ACC112 (cell line): ENCODE measurements around the gene KCNN1.

Experiments
- H2AFZ ChIP-seq: fragments of 200-600 bp; sonication (generic); one replicate; pipeline ENCODE4 v1.6.0; 2017; ENCODE audit warnings: antibody characterized with exemption, low read length; ENCODE audit not compliant: unreplicated experiment
- H3K27ac ChIP-seq: fragments of 200-600 bp; sonication (generic); 2 replicates; pipeline ENCODE4 v1.5.1; 2014; ENCODE audit warnings: low read depth, mild to moderate bottlenecking, antibody characterized with exemption, low read length, moderate library complexity
- H3K27me3 ChIP-seq: fragments of 200-600 bp; sonication (generic); 2 replicates; pipeline ENCODE4 v1.6.1; 2014; ENCODE audit warnings: mild to moderate bottlenecking, antibody characterized with exemption, low read length, moderate library complexity, mixed read lengths; ENCODE audit not compliant: insufficient read depth
- H3K36me3 ChIP-seq: fragments of 200-600 bp; sonication (generic); 2 replicates; pipeline ENCODE4 v1.6.1; 2016; ENCODE audit warnings: mild to moderate bottlenecking, antibody characterized with exemption, low read length, moderate library complexity, mixed read lengths; ENCODE audit not compliant: insufficient read depth
- H3K4me1 ChIP-seq: fragments of 200-600 bp; sonication (generic); one replicate; pipeline ENCODE4 v1.6.1; 2016; ENCODE audit warnings: low read length, mixed read lengths; ENCODE audit not compliant: insufficient read depth, unreplicated experiment, control insufficient read depth
- H3K4me3 ChIP-seq: fragments of 200-600 bp; sonication (generic); 2 replicates; pipeline ENCODE4 v1.5.1; 2014; ENCODE audit warnings: mild to moderate bottlenecking, low read depth, low read length
- H3K79me2 ChIP-seq: fragments of 200-600 bp; sonication (generic); one replicate; pipeline ENCODE4 v1.6.0; 2016; ENCODE audit warnings: low read length; ENCODE audit not compliant: control insufficient read depth, unreplicated experiment, insufficient read depth

KCNN1 gene

GRCh38 chr19:17993076-17993813 is 26.3 kb downstream of the KCNN1 start:
- Histone ChIP-seq H3K79me2 (no peaks in the 10 kb centered on the region), H3K27ac (no peak overlapping the region), H3K27me3 (no peaks in the 10 kb centered on the region), H3K36me3 (no peaks in the 10 kb centered on the region), H2AFZ (no peak overlapping the region), H3K4me1 (peaks cover 7% of the 10 kb centered on the region), H3K4me3 (no peak overlapping the region)

GRCh38 chr19:17996826-17997316 is 30.0 kb downstream of the KCNN1 start:
- peak overlapping the region; percentile 37; the same call in 1 of the 2 replicates for H3K27ac ChIP-seq
- no peaks in the 10 kb centered on the region for H3K36me3 ChIP-seq
- peaks cover 7% of the 10 kb centered on the region for H3K79me2 ChIP-seq
- peak overlapping the region; percentile 49 for H3K4me3 ChIP-seq
- no peaks in the 10 kb centered on the region for H3K27me3 ChIP-seq
- peaks cover 11% of the 10 kb centered on the region for H3K4me1 ChIP-seq
- no peak overlapping the region for H2AFZ ChIP-seq

- H2AFZ ChIP-seq, result peak overlapping the region; percentile 38
- H3K36me3 ChIP-seq, result no peaks in the 10 kb centered on the region
- H3K27me3 ChIP-seq, result no peaks in the 10 kb centered on the region
- H3K4me3 ChIP-seq, result peak overlapping the region; percentile 60
- H3K27ac ChIP-seq, result peak overlapping the region; percentile 43; the same call in 1 of the 2 replicates
- H3K79me2 ChIP-seq, result peaks cover 18% of the 10 kb centered on the region
- peaks cover 11% of the 10 kb centered on the region for H3K4me1 ChIP-seq
Observed at GRCh38 chr19:17997969-17998826, 31.3 kb downstream of the KCNN1 start.

DNA sequence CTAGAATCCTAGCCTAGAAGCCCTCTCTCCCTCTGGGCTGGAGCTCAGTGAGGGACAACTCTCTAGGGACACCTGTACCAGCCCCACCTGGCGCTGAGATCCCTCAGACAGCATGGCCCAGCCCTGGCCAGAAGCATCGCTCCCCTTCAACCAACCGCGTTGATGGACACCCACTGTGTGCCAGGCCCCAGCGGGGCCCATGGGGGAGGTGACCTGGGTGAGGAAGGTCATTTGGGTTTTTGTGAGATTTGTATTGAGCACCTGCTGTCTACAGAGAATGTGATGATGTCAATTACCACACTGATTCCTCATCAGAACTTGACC is 31.9 kb downstream of the KCNN1 start:
- Histone ChIP-seq H3K36me3 (no peaks in the 10 kb centered on the region), H3K27ac (peak overlapping the region; percentile 43; the same call in 1 of the 2 replicates), H3K79me2 (peaks cover 18% of the 10 kb centered on the region), H2AFZ (no peak overlapping the region), H3K4me3 (no peak overlapping the region), H3K4me1 (peaks cover 11% of the 10 kb centered on the region), H3K27me3 (no peaks in the 10 kb centered on the region)

GRCh38 chr19:17999684-18000479 is 33.0 kb downstream of the KCNN1 start:
- H3K4me1 ChIP-seq, result peaks cover 11% of the 10 kb centered on the region
- peaks cover 18% of the 10 kb centered on the region for H3K79me2 ChIP-seq
- H3K27me3 ChIP-seq, result no peaks in the 10 kb centered on the region
- peak overlapping the region; percentile 84 for H3K27ac ChIP-seq
- no peaks in the 10 kb centered on the region for H3K36me3 ChIP-seq
- H3K4me3 ChIP-seq, result peak overlapping the region; percentile 81; the same call in 1 of the 2 replicates
- H2AFZ ChIP-seq, result no peak overlapping the region

DNA sequence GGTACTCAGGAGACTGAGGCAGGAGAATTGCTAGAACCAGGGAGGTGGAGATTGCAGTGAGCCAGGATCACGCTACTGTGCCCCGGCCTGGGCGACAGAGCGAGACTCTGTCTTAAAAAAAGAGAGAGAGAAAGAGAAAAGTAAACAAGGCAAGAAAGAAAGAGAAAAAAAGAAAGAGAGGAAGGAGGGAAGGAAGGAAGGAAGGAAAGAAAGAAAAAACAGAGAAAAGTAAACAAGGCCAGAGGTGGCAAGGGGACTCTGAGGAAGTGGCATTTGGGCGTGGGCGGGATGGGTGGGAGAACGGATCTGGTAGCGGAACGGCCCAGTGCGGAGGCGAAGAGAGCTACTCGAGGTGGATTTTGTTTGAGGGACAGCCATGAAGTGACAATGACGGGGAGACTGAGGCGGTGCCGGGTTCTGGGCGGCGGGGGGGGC is 33.6 kb downstream of the KCNN1 start:
- Histone ChIP-seq H3K4me3 (peak overlapping the region; percentile 81; the same call in 1 of the 2 replicates), H3K4me1 (peaks cover 11% of the 10 kb centered on the region), H3K27ac (peak overlapping the region; percentile 84), H3K27me3 (no peaks in the 10 kb centered on the region), H3K79me2 (peaks cover 18% of the 10 kb centered on the region), H2AFZ (no peak overlapping the region), H3K36me3 (no peaks in the 10 kb centered on the region)

- H2AFZ ChIP-seq, result peak overlapping the region; percentile 65
- peaks cover 18% of the 10 kb centered on the region for H3K79me2 ChIP-seq
- peak overlapping the region; percentile 84 for H3K27ac ChIP-seq
- no peaks in the 10 kb centered on the region for H3K36me3 ChIP-seq
- peaks cover 11% of the 10 kb centered on the region for H3K4me1 ChIP-seq
- H3K27me3 ChIP-seq, result no peaks in the 10 kb centered on the region
- H3K4me3 ChIP-seq, result peak overlapping the region; percentile 81
Observed at GRCh38 chr19:18000915-18001776, 34.2 kb downstream of the KCNN1 start.

GRCh38 chr19:18001777-18002345 is 35.0 kb downstream of the KCNN1 start:
- H3K79me2 ChIP-seq, result peaks cover 18% of the 10 kb centered on the region
- peak overlapping the region; percentile 65 for H2AFZ ChIP-seq
- H3K27ac ChIP-seq, result peak overlapping the region; percentile 84; the same call in 1 of the 2 replicates
- no peaks in the 10 kb centered on the region for H3K27me3 ChIP-seq
- peaks cover 14% of the 10 kb centered on the region for H3K4me1 ChIP-seq
- H3K36me3 ChIP-seq, result no peaks in the 10 kb centered on the region
- peak overlapping the region; percentile 81 for H3K4me3 ChIP-seq

DNA sequence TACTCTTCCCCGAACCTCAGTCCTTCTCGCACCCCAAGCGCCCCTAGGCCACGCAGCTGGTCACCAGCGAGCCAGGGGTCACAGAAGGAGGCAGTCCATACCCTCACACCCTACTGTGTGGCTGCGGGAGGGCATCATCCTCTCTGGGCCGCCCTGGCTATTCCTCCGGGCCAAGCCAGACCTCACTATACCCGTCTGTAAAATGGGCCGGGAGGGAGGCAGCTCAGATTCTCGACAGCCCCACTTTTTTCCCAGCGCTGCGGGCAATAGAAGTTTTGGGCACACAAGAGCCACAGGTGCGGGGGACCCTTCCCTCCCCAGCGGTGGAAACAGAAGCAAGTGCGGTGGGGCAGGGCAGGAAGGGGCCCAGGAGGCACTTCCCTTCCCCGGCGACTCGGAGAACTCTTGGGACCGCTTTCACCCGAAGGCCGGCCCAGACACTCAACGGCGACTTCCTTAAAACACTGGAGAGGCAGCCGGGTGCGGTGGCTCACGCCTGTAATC is 35.5 kb downstream of the KCNN1 start:
- peaks cover 10% of the 10 kb centered on the region for H3K4me1 ChIP-seq
- H3K79me2 ChIP-seq, result peaks cover 18% of the 10 kb centered on the region
- no peak overlapping the region for H2AFZ ChIP-seq
- peak overlapping the region; percentile 81 for H3K4me3 ChIP-seq
- no peak overlapping the region for H3K27ac ChIP-seq
- no peaks in the 10 kb centered on the region for H3K27me3 ChIP-seq
- H3K36me3 ChIP-seq, result no peaks in the 10 kb centered on the region
